ENCODE measurements around the gene GTF3C6.
A peak's percentile ranks its signal among the peaks of the same experiment; 100 is the strongest.
"Not testable (repeated sequence)": the region's sequence is repeated elsewhere in the genome, so short reads cannot be mapped to it uniquely, and the experiment has no call there.

GTF3C6 gene

GRCh38 chr6:110958329-110959192 lies at the start of gene GTF3C6:
Gene GTF3C6 (plus strand): TSS chr6:110958706. CDS start chr6:110958770, 64 bp downstream.
- peak; percentile 94 for DNase-seq (ENCODE audit: low spot score)

GRCh38 chr6:110930781-110931180 lies 27.7 kb upstream of the GTF3C6 start:
- no peak for DNase-seq (ENCODE audit: low spot score)

- no peak for DNase-seq (ENCODE audit: low spot score)
These were observed 24.6 kb upstream of the GTF3C6 start for GRCh38 chr6:110933912-110934311.

- DNase-seq (ENCODE audit: low spot score) = no peak
These were observed 24.1 kb upstream of the GTF3C6 start for GRCh38 chr6:110934381-110934898.

GRCh38 chr6:110935171-110935570 lies 23.3 kb upstream of the GTF3C6 start:
- DNase-seq (ENCODE audit: low spot score) = no peak

- DNase-seq (ENCODE audit: low spot score) = no peak
These were observed 20.3 kb upstream of the GTF3C6 start for GRCh38 chr6:110938171-110938570.

GRCh38 chr6:110939429-110940200 lies 18.9 kb upstream of the GTF3C6 start:
- DNase-seq (ENCODE audit: low spot score) = no peak

GRCh38 chr6:110944681-110945151 lies 13.8 kb upstream of the GTF3C6 start:
- DNase-seq (ENCODE audit: low spot score) = no peak

- DNase-seq (ENCODE audit: low spot score) = no peak
These were observed 12.0 kb upstream of the GTF3C6 start for GRCh38 chr6:110946498-110946897.

GRCh38 chr6:110949679-110950285 lies 8.7 kb upstream of the GTF3C6 start:
- DNase-seq (ENCODE audit: low spot score) = no peak

GRCh38 chr6:110950440-110950839 lies 8.1 kb upstream of the GTF3C6 start:
- DNase-seq (ENCODE audit: low spot score) = no peak

- no peak for DNase-seq (ENCODE audit: low spot score)
These were observed 7.5 kb upstream of the GTF3C6 start for GRCh38 chr6:110951008-110951407.

- DNase-seq (ENCODE audit: low spot score) = no peak
These were observed 6.3 kb upstream of the GTF3C6 start for GRCh38 chr6:110951986-110952794.

GRCh38 chr6:110953633-110954303 lies 4.7 kb upstream of the GTF3C6 start:
- DNase-seq (ENCODE audit: low spot score) = no peak

- no peak for DNase-seq (ENCODE audit: low spot score)
These were observed 1.5 kb downstream of the GTF3C6 start for GRCh38 chr6:110960014-110960390.

- not testable (repeated sequence) for DNase-seq (ENCODE audit: low spot score)
These were observed 4.1 kb downstream of the GTF3C6 start for GRCh38 chr6:110962636-110963035.

GRCh38 chr6:110965629-110966229 lies 7.2 kb downstream of the GTF3C6 start:
- DNase-seq (ENCODE audit: low spot score) = no peak

- DNase-seq (ENCODE audit: low spot score) = not testable (repeated sequence)
These were observed 10.2 kb downstream of the GTF3C6 start for GRCh38 chr6:110968661-110969060.

- no peak for DNase-seq (ENCODE audit: low spot score)
These were observed 13.0 kb downstream of the GTF3C6 start for GRCh38 chr6:110971468-110971867.

GRCh38 chr6:110976575-110976974 lies 18.1 kb downstream of the GTF3C6 start:
- DNase-seq (ENCODE audit: low spot score) = no peak
